GM19328 (cell line): ENCODE results near the gene TBCE.

Experiments used
- ATAC-seq: cut with Tn5 transposase; IDR thresholded peaks from one replicate; pipeline ENCODE4 v1.9.1; 2021; ENCODE audit warnings: mild to moderate bottlenecking, moderate library complexity; ENCODE audit not compliant: unreplicated experiment

TBCE gene, protein sequence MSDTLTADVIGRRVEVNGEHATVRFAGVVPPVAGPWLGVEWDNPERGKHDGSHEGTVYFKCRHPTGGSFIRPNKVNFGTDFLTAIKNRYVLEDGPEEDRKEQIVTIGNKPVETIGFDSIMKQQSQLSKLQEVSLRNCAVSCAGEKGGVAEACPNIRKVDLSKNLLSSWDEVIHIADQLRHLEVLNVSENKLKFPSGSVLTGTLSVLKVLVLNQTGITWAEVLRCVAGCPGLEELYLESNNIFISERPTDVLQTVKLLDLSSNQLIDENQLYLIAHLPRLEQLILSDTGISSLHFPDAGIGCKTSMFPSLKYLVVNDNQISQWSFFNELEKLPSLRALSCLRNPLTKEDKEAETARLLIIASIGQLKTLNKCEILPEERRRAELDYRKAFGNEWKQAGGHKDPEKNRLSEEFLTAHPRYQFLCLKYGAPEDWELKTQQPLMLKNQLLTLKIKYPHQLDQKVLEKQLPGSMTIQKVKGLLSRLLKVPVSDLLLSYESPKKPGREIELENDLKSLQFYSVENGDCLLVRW

DNA sequence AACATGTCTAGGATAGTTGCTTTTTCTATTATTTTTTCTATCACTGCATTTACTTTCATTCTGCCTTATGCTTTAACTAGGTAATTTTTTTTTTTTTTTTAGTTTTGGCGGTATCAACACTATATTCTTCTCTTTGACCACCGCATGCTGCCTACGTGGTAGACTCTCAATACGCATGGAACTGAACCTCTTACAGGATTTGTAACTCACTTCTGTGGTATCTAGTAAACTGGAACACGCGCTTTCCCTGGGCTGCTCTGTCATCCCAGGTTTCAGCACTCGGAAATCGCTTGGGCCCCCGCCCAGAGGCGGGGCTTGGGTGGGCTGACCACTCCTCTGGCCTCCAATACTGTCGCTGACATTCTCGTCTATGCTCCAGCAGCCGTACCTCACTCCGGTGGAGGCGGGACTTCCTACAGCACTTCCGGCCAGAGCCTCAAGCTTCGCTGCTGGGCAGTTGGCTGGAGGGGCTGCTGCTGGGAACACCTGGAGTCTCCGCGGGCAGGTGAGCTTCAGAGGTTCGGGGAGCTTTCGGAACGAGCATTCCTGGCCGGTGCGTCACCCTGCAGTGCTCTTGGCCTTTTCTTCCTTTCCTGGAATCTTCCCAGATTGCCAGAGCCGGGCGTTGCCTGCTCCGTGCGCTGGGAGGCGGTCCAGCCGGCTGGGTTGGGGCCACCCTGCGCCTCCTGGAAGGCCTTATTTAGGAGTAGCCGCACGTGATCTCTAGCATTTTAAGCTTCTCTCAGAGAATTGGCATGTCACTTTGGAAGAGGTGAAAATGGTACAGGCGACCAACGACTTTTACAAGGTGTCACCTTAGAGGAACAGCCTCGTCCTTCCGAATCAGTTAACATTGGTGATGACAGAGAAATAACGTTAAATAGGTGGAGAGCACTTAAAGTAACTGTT is at the start of gene TBCE:
TSS of gene TBCE (plus strand) at position 428 of the 909 bp plus-strand sequence. CDS start 12,623 bp downstream, outside the sequence.
- ATAC-seq = peak; percentile 100

DNA sequence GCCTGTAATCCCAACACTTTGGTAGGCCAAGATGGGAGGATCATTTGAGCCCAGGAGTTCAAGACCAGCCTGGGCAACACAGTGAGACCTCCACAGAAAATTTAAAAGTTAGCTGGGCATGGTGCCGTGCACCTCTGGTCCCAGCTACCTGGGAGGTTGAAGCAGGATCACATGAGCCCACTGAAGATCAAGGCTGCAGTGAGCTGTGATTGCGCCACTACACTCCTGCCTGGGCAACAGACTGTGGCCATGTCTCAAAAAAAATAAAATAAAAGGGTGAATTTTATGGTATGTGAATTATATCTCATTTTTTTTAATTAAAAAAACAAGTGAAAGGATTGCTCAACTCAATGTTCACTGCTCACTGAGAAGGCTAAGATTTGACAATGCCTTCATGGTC is 48.0 kb upstream of the TBCE start:
- ATAC-seq = no peak

DNA sequence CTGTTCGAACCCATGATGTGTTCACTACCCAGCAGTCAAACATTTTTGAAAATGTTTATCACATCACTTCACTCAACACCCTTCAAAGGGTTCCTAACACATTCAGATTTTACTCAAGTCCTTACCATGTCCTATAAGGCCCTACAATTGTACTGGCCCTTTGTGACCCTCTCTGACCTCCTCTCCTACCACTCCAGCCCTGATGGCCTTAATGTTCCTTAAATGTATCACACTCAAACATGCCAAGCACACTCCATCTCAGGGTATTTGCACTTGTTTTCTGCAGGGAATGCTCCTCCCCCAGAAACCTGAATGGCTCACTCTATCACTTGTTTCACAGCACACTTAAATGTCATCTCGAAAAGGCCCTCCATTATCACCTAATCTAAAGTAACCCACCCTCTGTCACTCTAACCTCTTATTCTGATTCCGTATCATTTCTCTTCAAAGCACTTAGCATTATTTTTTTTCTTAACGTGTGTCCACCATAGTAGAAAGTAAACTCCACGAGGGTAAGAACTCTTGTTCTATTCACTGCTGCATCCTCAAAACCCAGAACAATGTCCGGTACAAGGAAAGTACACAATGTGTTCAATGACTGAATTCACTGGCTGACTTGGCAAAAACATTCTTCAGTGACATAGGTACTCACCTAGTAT is 46.6 kb upstream of the TBCE start:
- ATAC-seq = no peak

DNA sequence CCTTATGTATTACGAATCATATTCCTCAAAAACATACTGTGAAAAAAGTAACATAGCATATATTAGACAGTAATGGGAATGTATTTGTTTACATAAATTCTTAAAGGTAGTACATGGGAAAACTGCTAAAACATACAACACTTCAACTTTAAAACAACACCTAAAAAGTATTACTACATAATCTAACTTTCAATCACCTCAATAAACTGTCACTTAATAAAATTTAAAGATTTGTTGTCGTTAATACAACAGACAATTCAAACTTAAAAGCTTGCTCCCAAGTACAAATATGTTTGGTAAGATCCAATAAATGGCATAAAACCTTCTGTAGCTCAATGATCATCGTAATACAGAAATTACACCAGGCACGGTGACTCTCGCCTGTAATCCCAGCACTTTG is 42.9 kb upstream of the TBCE start:
- no peak for ATAC-seq

DNA sequence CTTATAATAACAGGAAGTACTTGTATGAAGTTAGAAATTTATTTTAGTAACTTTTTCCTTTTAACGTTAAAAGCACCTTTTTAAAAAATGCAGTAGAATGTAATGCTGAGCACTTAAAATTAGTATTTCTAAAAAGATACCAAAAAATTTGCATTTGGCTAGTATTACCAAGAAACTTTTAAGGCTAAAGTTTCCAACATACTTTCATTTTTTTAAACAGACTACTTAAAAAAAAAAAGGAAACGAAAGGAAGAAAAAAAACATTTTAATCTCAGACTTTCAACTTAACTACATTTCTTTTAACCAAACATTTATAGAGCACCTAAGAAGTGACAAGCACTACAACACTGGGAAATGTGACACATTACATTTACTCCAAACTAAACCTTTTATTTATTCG is 42.1 kb upstream of the TBCE start:
- ATAC-seq = no peak

DNA sequence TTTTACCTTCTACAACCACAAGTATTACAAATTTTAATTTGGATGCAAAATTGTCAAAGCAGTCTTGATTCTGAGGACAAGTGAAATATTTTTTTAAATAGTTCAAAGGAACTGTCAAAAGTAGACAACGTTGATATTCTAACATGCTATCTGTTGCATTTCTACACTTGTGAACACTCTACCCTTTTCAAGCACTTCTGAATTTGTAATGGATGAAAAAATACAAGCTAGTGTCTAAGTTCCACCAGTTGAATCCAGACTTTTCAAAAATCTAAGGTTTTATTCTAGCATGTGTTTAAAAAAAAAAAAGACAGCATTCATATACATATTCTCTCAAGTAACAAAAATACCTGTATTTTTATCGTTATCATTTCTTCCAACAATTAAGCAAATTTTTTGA is 41.4 kb upstream of the TBCE start:
- ATAC-seq = no peak

DNA sequence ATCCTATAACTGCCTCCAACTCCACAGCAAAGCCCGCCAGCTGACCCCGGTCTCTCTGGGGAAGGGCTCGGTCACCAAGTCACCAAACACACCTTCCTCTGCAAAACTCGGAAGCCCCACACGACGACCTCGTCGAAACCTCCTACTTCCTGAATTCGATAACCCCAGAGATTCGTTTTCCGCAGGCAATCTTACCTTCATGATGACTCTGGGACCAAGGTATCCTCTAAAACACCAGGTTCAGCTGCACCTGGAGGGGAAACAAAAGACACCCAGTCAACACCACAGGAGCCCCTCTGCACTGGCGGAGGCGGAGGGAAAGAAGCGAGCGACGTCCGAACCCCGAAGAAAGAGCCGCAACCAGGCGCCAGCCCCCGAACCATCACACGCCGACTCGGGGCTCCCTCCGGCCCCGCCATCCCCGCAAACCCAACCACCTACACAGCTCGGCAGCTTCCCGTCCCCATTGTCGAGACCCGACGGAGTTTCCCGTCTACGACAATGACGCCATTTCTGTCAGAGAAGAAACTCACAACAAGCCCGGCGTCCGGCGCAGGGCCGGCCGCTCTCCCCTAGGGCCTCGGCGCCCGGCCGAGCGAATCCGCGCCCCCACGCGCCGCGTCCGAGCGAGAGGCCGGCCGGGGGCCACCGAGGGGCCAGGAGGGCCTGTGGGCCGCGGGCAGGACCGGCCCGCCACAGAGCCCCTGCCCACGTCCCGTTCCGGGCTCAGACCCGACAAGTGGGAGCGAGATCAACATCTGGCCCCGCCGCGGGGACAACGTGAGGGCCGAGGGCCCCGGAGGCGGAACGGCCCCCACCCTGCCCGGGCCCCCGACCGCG is 40.3 kb upstream of the TBCE start:
- ATAC-seq = no peak

DNA sequence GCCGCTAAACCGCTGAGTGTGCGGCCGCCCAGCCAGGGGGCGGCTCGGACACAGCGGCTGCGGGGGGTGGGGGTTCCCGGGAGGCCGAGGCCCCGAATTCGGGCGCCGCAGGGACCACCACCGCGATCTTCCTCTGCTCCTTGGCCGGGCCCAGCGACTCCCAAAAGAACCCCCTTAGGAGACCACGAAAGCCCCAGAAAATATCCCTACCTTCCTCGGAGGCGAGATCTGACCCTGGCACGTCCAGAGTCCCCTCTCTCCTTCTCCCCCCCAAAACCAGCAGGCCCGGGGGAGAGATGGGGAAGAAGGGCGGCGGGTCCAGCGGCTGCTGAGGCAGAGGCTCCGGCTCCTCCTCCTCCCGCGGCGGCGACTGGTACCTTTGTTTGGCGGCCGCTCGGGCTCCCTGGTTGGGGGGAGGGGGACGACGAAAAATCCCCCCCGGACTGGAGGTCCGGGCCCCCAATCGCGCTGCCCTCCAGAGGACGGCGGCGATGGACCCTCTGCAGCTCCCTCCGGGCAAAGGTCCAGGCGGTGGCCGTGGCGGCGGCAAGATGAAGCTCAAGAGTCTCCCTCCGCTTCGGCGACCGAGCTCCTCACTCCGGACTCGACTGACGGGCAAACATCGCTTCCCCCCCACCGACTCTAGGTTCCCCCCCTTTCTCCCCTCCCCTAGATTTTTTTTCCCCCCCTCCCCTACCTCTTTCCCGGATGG is 39.5 kb upstream of the TBCE start, which contains the start of gene ARID4B:
TSS of gene ARID4B (minus strand) at position 621 of the 712 bp plus-strand sequence. CDS start 1,260 bp downstream, outside the sequence.
- peak; percentile 0 for ATAC-seq

DNA sequence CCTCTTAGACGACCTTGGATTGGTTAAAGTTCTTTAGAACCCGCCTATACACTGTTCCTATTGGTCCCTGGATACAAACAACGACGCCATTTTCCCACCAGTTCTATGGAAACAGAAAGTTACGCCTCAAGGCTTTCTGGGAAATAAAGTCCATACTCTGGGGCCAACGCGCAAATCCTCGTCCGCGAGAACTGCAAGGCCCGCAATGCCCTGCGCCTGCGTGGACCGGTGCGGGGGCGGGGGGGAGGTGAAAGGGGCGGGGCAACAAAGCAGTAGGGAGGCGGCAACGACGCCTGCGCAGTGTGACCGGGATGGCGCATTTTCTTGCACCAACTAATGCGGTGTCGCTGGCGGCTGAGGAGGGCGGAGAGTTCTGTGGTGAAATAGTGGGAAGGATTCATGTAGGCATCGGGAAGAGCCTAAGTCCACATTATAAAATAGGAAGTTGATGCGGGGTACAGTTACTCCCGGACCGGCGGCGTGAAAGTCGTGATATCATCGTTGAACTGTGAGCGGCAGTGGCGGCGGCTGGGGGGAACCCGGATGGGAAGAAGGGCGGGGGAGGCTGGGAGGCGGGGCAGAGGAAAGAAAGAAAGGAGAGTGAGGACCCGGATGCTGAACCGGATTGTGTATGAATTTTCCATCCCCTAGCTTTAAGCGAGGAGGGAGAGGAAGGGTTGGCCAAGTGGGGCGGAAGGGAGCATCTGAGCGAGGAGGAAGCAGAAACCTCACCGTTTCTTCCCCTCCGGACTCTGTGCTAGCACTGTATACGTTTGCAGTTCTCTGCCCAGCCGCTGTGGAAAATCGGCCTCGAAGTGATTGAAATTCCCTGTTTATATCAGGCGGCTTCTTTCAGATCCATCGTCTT is 38.7 kb upstream of the TBCE start, which contains the start of gene GGPS1:
TSS of gene GGPS1 (plus strand) at position 300 of the 868 bp plus-strand sequence. CDS start 6,695 bp downstream, outside the sequence.
- peak; percentile 63 for ATAC-seq

DNA sequence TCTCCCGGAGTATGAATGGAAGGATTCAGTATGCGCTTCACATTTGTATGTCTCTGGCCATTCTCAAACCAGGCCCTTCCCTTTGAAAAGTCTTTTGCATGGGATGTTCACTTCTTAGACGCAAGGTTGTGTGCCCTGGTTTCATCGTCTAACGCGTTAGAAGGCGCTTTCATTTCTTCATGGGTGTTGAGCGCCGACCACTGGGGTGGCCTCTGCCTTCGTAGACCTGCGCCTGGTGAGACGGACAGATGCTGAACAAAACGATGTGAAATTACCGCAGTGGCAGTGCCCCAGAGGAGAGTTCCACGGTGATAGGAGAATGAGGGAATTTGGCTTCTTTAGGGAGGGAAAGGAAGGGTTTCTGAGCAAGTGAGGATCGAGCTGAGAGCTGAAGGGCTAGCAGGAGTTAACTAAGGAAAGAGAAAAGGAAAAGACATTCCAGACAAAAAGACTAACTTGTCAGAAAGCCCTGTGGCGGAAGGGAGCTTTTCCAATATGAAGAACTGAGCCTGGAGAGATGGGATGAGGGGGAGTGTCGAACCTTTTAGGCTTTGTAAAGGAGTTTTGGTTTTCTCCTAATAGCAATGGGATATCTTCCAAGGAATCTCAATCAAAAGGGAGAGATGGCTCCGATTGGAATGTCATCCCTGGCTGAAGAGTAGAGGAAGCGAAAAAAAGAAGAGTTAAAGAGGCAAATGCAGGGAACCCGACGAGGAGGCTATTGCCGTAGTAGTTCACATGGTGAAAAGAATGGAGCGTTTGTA is 37.9 kb upstream of the TBCE start:
- no peak for ATAC-seq

DNA sequence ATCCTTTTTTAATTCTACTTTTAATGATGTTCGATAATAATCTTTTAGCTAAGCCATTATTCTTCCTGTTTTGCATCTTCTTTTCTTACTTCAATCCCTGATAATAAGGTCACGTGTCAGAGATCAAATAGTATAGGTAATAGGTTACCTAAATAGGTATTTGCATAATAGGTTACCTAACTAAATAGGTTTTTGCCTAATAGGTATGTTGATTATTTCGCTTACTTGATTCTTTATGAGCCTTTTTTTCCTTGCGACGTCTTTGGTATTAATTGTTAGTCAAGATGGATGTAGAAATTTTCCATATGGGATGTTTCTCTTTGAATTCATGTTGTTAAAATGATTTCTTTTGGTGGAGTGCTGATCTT is 36.3 kb upstream of the TBCE start:
- no peak for ATAC-seq

DNA sequence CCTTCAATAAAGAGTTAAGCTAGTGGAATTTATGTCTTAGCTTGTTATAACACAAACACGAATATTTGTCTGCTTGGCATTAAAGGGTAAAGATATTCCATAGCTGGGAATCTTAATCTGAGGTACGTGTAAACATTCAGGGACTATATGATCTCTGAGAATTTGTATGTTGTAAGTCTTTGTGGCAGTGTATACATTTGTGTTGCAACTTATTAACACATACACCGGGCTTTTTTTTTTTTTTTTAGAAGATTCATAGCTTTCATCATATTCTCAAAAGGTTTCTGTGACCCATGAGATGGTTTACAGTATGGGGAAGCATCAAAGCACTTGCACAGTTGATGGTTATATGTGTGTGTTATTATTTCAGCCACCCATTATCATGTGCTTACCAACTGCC is 35.8 kb upstream of the TBCE start:
- ATAC-seq = no peak

DNA sequence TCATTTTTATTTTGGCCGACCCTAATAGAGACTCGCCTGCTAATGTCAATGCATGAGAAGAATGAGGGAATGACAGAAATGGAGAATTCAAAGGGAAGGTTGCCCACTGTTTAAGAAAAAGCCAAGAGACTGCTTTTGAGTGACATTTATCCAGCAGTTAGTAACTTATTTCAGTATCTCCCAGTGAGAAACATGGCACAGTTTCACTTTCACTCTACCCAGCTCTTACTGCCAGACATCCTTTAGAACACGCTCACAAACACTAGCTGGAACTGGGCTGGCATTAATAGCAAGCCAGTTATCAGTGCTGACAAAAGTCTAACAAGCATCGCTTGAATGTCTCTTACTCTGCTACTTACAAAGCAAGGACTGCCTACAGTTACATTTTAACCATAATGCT is 30.3 kb upstream of the TBCE start:
- ATAC-seq = no peak

DNA sequence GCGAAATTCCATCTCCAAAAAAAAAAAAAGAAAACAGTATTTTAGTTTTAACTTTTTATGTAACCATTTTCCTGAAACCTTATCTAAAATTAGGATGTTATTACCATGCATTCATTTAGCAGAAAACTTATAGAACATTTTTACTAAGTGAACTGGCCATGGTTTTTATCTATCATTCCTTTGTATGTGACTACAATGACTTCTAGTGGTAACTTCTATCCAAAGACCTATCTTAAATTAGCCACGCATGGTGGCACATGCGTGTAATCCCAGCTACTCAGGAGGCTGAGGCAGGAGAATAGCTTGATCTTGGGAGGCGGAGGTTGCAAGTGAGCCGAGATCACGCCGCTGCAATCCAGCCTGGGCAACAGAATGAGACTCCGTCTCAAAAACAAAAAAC is 27.5 kb upstream of the TBCE start:
- ATAC-seq = no peak

DNA sequence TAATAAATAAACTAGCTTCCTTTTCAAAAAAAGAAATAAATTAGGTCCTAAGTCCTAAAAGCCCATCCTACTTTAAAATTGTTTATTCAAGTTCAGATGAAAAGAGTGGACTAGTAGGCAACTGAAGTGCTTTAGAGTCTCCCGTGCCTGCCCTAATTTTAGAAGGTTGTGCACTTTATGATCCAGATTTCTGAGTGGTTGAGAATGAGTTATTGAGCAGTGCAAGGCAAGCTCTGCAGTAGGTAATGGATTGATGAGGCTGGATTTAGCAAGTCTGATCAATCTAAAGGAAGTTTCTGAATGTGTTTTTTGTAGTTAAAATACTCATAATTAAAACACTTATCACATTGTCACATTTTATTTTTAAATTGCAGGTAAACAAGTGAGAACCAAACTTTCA is 25.9 kb upstream of the TBCE start:
- no peak for ATAC-seq

DNA sequence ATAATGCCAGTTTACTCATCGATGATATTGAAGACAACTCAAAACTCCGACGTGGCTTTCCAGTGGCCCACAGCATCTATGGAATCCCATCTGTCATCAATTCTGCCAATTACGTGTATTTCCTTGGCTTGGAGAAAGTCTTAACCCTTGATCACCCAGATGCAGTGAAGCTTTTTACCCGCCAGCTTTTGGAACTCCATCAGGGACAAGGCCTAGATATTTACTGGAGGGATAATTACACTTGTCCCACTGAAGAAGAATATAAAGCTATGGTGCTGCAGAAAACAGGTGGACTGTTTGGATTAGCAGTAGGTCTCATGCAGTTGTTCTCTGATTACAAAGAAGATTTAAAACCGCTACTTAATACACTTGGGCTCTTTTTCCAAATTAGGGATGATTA is 25.2 kb upstream of the TBCE start:
- ATAC-seq = no peak

DNA sequence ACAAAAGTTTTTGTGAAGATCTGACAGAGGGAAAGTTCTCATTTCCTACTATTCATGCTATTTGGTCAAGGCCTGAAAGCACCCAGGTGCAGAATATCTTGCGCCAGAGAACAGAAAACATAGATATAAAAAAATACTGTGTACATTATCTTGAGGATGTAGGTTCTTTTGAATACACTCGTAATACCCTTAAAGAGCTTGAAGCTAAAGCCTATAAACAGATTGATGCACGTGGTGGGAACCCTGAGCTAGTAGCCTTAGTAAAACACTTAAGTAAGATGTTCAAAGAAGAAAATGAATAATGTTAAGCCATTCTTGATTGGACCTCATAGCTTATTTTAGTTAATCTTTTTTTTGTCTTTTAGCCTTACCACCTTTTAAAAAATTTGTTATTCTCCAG is 24.8 kb upstream of the TBCE start:
- ATAC-seq = no peak

DNA sequence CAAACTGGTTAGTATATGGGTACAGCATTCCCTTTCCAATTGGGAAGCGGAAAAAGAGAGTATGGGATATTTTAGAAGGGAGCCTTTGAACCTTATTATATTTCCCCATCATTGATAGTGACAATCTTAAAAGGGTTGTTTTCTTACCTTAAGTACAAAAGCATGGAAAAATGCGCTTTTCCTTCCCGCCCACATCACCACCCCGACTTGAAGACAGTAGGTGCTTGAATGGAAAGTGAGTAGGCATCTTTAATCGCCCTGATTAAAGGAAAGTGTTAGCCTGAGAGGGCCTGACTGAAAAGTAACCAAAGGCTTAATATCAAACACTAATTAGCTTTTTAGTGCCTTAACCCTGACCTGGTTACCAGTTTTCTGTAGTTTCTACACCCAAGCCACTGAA is 23.5 kb upstream of the TBCE start:
- ATAC-seq = no peak
